8988T (cell line): ENCODE data around the gene TMEM258.
A peak's percentile ranks its signal among the peaks of the same experiment; 100 is the strongest.

Experiments
- DNase-seq: peaks from one replicate; pipeline ENCODE4 v3.0.0; 2011

TMEM258 gene

DNA sequence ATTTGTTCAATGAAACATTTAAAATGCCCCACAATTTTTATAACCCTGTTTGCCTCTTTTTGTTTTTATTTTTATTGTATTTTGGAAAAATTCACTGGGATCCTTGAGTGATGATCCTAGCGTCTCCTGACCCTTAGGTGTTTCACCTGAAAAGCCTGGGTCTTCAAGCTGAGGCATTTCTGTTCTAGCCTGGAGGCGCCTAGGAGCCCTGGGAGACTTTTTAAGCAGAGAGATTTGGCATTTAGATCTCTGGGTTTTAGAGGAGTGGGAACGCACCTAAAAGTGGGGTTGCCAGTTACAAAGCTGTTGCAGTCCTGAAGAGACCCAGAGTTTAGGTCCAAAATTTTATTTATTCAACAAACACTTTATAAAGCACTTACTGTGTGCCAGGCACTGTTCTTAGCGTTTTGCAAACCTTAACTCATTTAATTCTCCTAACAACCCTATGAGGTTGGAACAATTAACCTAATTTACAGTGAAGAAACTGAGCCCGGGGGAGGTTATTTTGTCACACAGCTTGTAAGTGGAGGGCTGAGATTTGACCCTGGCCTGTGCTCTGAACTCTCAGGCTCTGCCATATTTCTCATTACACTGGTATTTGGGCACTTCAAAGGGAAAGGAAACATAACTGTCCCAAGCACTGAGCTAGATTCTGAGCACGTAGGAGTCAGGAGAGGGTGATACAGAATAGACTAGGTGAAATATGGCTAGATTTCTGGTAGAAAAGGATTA lies 25.2 kb upstream of the TMEM258 start:
- no peak for DNase-seq

DNA sequence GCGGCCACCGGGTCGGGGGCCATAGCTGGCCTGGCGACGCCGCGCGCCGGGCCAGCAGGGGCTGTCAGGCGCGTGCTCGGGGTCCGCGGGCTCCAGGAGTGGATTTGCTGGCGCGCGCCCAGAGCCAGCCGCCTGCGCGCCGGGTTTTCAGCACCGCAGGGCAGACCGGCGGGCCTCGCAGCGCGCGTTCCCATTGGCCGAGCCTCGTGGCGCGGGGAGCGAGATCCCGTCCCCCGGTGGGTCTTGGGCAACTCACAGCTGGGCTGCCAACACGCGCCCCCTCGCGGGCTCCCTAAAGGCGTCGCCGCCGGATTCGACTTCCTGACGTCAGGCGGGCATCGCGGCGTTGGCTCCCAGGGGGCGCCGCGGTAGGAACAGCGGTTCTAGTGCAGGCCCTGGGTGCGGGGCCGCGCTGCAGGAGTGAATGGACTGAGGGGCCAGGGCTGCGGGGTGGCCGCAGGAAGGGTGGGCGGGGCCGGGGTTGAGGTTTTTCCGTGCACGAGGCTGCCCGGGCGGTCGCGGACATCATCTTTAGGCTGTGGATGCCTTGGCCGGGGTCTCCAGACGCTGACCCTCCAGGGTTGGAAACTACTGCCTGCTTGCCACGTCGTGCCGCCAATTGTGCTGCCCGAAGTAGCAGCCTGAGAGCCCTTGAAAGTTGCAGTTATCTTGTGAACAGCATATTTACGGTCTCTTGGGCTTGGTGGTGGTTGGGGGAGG lies 24.5 kb upstream of the TMEM258 start, which contains the start of gene FADS1:
Gene FADS1 (minus strand): TSS at position 268 of the 720 bp plus-strand sequence. CDS start 74 bp downstream, at position 194.
- peak; percentile 98 for DNase-seq

DNA sequence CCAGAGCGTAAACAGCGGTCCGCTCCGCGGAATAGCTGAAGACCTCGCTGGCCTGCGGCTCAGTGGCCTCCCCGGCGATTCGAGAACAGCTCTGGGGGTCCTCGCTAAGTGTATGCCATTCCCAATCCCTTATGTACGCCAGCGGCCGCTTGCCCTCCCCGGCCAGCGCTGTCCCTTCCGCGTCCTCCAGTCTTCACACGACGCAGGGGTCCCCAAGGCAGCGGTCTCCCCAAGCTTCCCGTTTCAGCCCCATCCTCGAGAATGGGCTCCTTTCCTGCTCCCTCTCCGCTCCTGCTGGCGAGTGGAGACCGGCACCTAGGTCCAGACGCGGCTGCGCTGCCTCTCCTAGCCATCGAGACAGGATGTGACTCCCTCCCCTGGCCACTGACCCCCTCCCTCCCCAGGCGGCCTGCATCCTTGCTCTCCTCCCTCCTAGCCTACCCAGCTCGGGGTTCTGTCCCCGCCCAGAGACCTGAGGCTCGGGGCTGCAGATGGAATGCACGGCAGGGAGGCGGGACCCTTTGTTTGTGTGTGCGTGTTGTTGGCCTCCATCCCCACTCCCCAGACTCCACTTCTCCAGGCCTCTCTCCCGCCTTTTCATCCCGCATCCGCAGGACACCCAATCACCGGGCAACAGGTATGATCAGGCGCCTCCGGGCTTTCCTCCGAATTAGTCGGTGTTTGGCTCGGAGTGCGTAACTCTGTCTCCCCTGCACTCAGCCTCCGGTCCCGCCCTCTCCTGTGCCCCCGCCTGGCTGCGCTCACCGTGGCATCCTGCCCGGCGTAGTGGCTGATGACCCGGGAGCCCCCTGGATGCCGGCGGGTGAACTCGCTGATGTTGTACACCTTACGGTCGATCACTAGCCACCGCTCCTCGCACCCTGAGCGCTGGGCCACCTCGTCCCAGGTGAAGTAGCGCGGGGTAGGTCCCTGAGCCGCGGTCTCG lies 23.7 kb upstream of the TMEM258 start:
- peak; percentile 72 for DNase-seq

DNA sequence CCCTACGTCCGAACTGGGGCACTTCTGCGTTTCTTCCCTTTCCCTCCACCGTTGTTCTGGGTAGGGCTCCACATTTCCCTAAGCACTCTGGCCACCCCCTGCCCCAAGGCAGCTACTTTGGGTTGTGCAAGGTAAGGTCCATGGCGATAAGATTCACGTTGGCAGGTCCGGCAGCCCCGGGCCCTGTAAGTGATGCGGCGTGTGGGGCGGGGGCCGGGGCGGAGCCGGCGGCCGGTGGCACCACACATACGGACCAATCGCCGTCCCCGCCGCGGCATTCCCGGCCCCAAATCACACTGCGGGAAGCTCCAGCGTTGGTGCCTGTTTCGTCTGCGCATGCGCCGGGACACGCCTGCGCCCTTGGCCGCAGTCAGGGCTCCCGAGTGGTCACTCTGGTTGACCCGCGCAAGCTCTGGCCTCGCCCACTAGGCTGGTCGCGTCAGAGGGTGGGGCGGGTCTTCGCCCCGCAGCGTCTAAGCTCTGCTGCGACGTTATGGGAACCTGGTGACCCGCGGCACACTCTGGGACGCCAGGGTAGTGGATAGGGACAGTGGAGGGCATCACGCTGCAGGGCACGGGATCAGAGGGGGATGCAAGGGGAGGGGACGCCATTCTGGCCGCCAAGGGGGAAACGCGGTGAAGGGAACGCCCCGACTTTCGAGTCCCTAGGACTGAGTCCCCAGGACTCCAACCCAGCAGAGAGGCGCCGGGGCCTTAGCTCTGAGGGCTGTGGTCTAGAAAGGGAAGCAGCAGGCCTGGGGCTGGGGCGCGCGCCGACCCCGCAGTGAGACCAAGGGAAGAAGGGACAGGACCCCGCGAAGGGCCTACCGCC lies 22.8 kb upstream of the TMEM258 start:
- DNase-seq, result peak; percentile 86

DNA sequence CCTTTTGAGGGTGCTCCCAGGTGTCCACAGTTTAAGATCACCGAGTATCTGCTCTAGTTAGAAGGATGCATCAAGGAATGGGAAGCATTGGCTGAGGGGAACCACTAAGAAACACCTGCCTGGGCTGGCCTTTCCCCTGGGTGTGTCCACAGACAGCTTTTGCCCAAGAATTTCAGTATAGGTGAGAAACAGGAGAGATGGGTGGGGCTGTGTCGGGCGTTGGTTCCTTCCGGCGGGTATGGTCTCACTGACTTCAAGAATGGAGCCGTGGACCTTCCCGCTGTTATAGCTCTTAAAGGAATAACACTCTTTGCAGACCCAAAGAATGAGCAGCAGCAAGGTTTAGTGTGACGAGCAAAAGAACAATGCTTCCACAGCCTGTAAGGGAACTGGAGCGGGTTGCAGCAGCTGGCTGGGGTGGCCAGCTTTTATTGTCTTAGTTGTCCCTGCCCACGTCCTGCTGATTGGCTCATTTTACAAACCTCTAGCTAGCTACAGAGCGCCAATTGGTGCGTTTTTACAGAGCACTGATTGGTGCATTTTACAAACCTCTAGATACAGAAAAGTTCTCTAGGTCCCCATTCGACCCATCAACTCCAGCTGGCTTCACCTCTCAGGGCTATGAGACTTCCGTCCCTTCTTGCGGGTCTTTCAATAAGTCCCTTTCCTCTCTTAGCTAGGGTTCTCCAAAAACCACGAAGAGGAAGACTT lies 22.0 kb upstream of the TMEM258 start:
- no peak for DNase-seq

DNA sequence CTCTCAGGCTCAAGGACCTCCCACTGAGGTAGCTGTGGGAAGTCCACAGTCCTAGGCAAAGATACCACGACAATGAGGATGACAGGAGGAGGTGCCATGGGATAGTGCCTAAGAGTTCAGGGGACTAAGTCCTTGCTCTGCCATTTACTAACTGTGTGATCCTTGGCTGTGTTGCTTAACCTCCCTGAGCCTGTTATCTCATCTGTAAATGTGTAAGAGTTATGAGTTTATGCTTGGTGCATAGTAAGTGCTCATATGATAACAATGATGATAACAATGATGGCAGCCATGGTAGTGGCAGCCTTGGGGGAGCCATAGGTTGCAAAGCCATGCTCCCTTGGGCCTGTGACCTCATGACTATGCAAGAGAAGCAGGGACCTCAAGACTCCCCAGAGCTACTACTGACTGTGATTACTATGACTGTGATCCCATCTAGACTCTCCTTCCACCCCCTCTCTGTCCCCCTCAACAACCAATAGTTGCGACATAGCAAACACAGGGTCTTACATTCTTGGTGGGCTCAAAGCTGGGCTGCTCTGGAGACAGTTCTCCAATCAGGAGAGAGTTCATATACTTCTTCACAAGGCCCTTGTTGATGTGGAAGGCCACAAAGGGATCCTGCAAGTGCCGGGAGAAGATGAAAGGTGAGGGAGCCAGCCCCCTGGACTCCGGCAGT lies 20.5 kb upstream of the TMEM258 start:
- DNase-seq, result no peak

DNA sequence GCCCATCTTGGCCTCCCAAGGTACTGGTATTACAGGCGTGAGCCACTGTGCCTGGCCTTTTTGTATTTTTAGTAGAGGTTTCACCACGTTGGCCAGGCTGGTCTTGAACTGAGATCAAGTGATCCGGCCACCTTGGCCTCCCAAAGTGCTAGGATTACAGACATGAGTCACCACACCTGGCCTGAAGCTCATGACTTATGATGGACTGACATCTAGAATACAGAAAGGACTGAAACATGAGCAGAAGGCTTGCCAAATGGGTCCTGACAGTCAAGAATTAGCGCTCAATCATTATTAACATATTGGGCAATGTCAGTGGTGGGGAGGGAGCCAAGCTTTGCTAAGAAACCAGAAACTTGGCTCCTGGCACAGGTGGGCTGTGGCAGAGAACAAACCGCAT lies 19.4 kb upstream of the TMEM258 start:
- DNase-seq, result no peak

DNA sequence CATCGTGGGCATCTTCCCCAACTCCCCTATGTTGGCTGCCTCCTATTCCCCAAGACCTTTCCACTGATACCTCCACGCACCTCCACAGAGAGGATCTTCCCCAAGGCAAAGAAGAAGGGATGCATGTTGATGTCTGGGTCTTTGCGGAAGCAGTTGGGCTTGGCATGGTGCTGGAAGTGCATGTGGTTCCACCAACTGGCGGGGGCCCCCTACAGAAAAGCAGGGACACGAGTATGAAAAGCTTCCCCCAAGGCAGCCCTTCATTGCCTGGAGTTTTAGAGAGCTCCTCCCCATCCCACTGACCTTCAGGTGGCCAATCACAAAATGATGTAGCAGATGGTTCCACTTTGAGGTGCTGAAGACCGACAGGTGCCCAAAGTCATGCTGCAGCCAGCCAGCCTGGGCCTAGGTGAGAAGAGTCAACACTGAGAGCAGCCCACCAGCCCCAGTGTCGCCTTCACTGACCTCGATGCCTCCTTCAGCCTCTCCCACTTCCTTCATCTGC lies 18.3 kb upstream of the TMEM258 start:
- no peak for DNase-seq

DNA sequence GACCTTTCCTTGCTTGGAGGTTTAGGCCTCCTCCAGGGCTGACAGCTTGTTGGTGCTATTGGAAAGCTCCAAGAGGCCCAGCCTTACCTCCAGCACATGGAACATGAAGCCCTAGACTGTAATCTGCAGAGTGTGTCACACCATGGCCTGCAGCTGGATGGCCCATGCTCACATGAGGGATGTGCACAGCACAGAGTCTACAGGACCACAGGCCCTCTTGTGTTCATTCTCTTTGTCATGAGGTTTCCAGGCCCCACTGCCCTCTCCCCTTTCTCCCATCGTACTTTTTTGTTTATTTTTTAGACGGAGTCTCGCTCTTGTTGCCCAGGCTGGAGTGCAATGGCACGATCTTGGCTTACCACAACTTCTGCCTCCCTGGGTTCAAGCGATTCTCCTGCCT lies 14.4 kb upstream of the TMEM258 start:
- no peak for DNase-seq

DNA sequence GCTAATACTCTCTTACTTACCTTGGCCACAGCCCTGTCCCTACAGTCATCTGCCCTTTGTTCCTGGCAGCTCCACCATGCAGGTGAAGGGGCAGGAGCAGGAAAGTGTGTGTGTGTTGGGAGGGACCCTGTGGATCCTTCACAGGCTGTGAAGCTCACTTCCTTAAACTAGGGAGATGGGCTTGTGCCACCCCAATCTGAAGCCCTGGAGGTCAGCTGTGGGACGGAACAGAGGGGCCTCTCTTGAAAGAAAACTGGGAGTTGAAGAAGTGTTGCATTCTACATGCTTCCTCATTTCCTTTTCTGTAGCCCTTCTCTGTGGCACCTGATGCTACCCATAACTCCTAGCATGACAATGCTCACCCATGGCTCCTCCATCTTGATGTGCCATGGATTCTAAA lies 12.7 kb upstream of the TMEM258 start:
- no peak for DNase-seq

DNA sequence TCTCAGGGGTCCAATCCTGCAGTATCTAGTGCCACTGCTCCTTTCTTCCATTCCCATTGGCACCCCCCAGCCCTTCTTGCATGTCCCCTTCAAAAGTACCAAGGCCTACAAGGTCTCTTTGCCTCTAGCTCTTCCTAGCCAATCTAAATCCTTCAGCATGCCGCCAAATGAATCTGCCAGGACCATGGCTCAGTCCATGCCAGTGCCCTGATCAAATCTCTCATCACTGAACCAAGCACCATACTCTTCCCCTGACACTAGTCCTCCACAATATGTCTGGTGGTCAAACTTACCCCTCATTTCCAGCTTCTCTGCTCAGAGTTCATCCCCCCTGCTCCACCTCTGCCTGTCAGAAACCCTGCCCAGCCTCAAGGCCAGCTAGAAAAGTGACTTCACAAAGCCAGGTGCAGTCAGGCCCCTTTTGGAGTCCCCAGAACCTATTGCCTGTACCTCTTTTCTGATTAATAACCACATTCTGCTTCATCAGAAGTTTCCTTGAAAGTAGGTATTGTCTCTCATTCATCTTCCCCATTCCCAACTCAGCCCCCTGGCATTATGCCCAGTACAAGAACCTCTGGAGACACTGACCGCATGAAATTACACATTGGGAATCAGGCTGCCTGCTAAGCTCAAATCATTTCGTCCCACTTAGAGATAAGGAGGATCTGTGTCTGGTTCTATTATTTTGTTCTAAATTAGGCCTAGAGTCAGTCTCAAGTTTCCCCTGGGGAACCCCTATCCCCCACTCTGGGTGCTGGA lies 11.7 kb upstream of the TMEM258 start:
- no peak for DNase-seq

DNA sequence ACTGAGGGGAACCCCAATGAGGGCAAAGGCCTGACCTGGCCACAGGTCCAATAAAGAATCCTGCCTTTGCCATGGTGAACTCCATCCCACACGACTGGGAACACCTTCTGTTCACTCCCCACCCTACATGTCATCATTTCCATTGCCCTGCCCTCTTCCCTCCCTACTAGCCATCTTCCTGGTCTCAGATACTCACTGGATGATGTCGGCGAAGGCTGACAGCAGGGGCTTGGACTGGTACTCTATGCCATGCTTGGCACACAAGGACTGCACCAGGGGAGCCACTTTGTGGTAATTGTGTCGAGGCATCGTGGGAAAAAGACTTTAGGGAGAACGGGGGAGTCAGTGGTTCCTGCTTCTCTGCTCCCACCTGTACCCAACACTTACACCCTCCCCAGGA lies 10.2 kb upstream of the TMEM258 start:
- DNase-seq, result no peak

DNA sequence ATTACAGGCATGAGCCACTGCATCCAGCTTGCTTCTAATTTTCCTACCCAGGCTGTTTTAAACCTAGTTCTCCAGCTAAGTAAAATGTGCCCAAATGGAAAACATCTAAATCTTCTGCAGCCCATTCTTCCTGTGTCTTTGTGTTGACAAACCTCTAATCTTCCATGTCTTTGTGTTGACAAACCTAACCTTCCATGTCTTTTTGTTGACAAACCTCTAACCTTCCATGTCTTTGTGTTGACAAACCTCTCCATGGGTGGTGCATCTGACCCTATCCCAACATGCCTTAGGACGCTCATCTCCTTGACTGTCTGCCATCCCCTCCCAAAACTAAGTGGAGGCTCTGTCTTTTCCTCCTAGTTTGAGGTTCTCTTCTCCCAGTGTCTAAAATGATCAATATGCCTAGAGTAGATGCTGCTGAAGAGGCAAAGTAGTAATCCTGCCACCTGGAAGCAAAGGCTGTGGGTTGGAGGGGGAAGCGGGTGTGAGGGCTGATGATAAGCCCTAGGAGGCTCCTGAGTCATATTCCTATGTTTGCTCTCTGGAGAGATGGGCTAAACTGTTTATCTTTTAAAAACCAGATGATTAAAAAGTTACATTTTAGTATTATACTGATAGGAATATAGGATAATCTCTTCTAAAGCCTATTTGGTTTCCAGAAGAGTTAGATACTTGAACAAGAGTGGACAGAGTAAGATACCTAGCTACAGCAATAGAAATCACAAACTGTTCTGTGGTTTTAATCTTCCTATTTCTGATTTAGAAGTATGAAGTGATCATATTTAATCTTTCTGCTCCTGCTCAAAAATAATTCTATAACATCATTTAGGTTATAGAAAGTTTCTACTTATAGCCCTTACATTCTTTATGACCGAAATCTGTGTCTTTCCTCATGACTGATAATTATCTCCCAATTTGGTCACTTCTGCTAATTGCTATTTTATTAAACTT lies 8.2 kb upstream of the TMEM258 start:
- DNase-seq, result no peak

DNA sequence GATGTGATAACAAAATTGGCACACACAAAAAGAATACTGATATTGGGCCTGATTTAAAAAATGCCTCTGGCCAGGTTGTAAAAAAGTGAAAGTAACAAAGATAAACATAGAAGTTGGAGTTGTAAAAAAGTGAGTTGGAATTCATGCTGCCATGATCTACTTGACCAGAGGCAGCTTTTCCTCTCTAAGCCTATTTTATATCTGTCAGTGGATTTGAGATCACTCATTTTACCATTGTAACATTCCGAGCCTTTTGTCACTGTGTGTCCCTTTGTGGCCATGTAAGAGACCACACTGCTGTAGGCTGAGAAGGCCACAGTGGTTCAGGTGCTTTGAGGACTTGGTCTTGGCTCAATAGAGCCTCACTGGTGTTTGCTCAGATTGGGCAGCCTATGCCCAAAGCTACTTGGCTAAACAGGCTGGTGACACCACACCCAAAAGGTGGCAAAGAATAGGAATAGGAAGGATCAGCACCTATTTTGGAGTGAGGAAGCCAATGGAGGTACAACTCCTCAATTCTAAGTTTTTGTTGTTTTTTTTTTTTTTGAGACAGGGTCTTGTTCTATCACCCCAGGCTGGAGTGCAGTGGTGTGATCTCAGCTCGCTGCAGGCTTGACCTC lies 7.4 kb upstream of the TMEM258 start:
- no peak for DNase-seq

DNA sequence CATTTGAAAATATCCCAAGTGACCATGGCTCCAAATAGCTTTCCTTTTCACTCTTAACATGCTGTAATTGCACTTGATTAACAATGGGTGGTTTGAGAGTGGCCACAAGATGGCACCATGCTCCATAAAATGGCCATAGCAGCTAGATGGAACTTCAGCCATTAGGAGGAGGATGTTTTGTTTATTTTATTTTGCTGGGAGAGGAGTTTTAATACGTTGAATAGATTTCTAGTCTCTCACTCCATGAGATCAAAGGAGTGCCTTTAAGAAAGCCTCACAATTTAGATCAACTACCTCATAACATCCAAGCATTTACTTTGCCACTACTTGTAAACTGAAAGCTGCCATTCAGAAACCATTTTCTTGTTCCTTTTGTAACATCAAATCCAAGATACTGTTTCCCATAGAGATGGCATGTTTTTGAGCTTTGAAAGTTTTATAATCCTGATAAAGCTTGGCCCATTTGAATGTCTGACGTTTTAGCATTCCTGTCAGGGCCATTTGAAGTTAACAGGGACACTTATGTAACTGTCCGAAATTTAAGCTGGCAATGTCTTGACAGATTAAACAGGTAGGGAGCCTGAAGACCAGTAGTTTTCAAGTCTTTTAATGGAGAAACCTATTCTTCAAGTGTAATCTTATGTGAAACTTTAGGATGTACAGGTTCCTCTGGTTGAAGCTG lies 5.0 kb upstream of the TMEM258 start:
- DNase-seq, result no peak

DNA sequence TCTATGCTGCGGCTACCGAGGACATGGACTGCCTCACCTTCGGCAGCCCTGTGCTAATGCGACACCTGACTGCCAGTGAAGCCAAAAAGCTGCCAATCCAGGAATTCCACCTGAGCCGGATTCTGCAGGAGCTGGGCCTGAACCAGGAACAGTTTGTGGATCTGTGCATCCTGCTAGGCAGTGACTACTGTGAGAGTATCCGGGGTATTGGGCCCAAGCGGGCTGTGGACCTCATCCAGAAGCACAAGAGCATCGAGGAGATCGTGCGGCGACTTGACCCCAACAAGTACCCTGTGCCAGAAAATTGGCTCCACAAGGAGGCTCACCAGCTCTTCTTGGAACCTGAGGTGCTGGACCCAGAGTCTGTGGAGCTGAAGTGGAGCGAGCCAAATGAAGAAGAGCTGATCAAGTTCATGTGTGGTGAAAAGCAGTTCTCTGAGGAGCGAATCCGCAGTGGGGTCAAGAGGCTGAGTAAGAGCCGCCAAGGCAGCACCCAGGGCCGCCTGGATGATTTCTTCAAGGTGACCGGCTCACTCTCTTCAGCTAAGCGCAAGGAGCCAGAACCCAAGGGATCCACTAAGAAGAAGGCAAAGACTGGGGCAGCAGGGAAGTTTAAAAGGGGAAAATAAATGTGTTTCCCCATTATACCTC lies 3.6 kb upstream of the TMEM258 start:
- no peak for DNase-seq

DNA sequence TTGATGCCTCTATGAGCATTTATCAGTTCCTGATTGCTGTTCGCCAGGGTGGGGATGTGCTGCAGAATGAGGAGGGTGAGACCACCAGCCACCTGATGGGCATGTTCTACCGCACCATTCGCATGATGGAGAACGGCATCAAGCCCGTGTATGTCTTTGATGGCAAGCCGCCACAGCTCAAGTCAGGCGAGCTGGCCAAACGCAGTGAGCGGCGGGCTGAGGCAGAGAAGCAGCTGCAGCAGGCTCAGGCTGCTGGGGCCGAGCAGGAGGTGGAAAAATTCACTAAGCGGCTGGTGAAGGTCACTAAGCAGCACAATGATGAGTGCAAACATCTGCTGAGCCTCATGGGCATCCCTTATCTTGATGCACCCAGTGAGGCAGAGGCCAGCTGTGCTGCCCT lies 3.1 kb upstream of the TMEM258 start:
- DNase-seq, result no peak
